ENCODE results near the gene KITLG. TPM values are rescaled to one million over a fixed set of nuclear protein-coding genes. Genes with fewer than 3 reads are reported as not detected.

The KITLG gene
- total RNA-seq, 1 experiment from 2014 or later = 11.7 TPM

DNA sequence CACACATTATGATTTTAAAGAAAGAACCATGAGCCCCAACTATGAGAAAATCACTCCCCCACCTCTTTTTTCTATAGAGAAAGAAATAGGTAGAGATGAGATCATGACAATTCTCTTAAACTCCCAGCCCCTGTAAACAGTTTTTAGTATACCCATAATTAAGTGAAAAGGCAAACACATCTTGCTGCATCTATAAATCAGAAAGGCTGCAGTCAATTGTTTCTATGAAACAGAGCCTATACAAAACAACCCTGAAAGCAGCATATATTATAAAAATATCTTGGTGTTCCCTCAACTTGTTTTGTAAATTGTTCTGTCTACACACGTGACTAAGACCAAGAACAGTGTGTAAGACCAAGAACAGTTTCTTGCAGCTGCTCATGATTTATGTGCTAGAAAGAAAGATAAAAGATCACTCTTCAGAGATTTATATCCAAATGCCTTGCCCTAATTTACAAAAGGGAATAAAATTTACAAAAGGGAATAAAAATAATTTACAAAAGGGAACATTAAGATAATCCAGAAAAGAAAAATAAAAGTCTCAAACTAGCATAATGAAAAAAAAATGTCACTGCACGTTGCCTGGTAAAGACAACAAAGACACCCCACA, 4.8 kb downstream of the KITLG start:
- Histone ChIP-seq H3K79me2 (ENCODE audit: insufficient read depth, low read length) (no peaks in the 10 kb centered on the region), H4K5ac (ENCODE audit: insufficient read length, low read depth, low read length) (no peak overlapping the region), H2BK12ac (ENCODE audit: insufficient read length, low read depth, low read length) (no peak overlapping the region), H3K27me3 (ENCODE audit: insufficient read depth, low read length) (no peaks in the 10 kb centered on the region), H3K56ac (ENCODE audit: insufficient read length, low read depth, low read length) (no peak overlapping the region), H4K20me1 (ENCODE audit: control insufficient read depth, insufficient read depth, insufficient read length) (no peaks in the 10 kb centered on the region), H3K9ac (ENCODE audit: extremely low read depth, insufficient read length, low read length) (no peak overlapping the region), H2BK5ac (ENCODE audit: insufficient read length, low read length) (no peak overlapping the region), H2BK20ac (ENCODE audit: low read depth, low read length, poor library complexity, severe bottlenecking) (no peak overlapping the region), H3K14ac (ENCODE audit: insufficient read depth, low read length) (no peak overlapping the region), H4K8ac (replicated peaks; ENCODE audit: insufficient read length, low read depth, low read length) (no peak overlapping the region), H3K27ac (ENCODE audit: insufficient read length, low read depth, low read length) (no peak overlapping the region), H3T11ph (ENCODE audit: low read length) (no peak overlapping the region), H3K4me2 (ENCODE audit: insufficient read depth, insufficient read length, low read length) (no peak overlapping the region), H3K23ac (ENCODE audit: insufficient read length, low read depth, low read length) (no peak overlapping the region), H2BK120ac (ENCODE audit: low read depth, low read length, poor library complexity, severe bottlenecking) (no peak overlapping the region), H3K4me1 (ENCODE audit: insufficient read depth, low read length) (no peaks in the 10 kb centered on the region; the same call in 1 of the 2 replicates), H3K4ac (ENCODE audit: low read depth, low read length) (no peak overlapping the region), H4K91ac (ENCODE audit: insufficient read length, low read depth, low read length) (no peak overlapping the region), H2AFZ (ENCODE audit: low read length) (no peak overlapping the region), H3K18ac (ENCODE audit: insufficient read length, low read depth, low read length) (no peak overlapping the region), H2AK5ac (ENCODE audit: insufficient read length, low read length) (no peak overlapping the region), H3K9me3 (ENCODE audit: control insufficient read depth, low read depth, low read length) (no peaks in the 10 kb centered on the region), H3K79me1 (ENCODE audit: insufficient read depth, low read depth, low read length, poor library complexity, severe bottlenecking) (no peaks in the 10 kb centered on the region), H3K23me2 (ENCODE audit: insufficient read length, low read depth, low read length, poor library complexity, severe bottlenecking) (peaks cover 17% of the 10 kb centered on the region), H2BK15ac (ENCODE audit: low read depth, low read length) (no peak overlapping the region)
- no peak overlapping the region for H3K4me3 Mint-ChIP-seq
- H3K27ac Mint-ChIP-seq = no peak overlapping the region
- no peaks in the 10 kb centered on the region; the same call in 1 of the 2 replicates for H3K27me3 Mint-ChIP-seq (ENCODE audit: low read depth)
- peaks cover 40 to 66% of the 10 kb centered on the region in 2 experiments for H3K4me1 Mint-ChIP-seq
- TF ChIP-seq, protein P1, sequence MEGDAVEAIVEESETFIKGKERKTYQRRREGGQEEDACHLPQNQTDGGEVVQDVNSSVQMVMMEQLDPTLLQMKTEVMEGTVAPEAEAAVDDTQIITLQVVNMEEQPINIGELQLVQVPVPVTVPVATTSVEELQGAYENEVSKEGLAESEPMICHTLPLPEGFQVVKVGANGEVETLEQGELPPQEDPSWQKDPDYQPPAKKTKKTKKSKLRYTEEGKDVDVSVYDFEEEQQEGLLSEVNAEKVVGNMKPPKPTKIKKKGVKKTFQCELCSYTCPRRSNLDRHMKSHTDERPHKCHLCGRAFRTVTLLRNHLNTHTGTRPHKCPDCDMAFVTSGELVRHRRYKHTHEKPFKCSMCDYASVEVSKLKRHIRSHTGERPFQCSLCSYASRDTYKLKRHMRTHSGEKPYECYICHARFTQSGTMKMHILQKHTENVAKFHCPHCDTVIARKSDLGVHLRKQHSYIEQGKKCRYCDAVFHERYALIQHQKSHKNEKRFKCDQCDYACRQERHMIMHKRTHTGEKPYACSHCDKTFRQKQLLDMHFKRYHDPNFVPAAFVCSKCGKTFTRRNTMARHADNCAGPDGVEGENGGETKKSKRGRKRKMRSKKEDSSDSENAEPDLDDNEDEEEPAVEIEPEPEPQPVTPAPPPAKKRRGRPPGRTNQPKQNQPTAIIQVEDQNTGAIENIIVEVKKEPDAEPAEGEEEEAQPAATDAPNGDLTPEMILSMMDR (conservative IDR thresholded peaks at IDR 0.05) = no peak
- H3K36me3 Mint-ChIP-seq (ENCODE audit: insufficient read depth in 1 of 3, low read depth in 3 of 3) = no peaks in the 10 kb centered on the region
- no peak for DNase-seq
- H3K9me3 Mint-ChIP-seq = no peaks in the 10 kb centered on the region
- WGBS (ENCODE audit: extremely low coverage, insufficient read length, low lambda C conversion rate) = no CpG with 5 or more reads among the region's 2 CpGs

Data from H9 (cell line).